GM23248 (cell line): ENCODE results near the gene RAB40A. TPM values are rescaled to one million over a fixed set of nuclear protein-coding genes. Genes with fewer than 3 reads are reported as not detected.
"Not testable (repeated sequence)": the region's sequence is repeated elsewhere in the genome, so short reads cannot be mapped to it uniquely, and the experiment has no call there.

Source experiments
- DNase-seq: peaks from one replicate; pipeline ENCODE4 v3.0.0-alpha.2; 2015
- H2AFZ ChIP-seq: fragments of 200-600 bp; sonication (generic); 2 replicates; pipeline ENCODE4 v1.6.1; 2016; ENCODE audit warnings: antibody characterized with exemption
- H3F3A ChIP-seq: fragments of 200-600 bp; sonication (generic); 2 replicates; pipeline ENCODE4 v1.6.1; 2016; ENCODE audit warnings: mild to moderate bottlenecking, antibody characterized with exemption, mixed run types; ENCODE audit not compliant: insufficient read depth
- H3K27ac ChIP-seq: fragments of 200-600 bp; sonication (generic); 2 replicates; pipeline ENCODE4 v1.5.1; 2016; ENCODE audit warnings: mild to moderate bottlenecking
- H3K27me3 ChIP-seq: fragments of 200-600 bp; sonication (generic); replicated peaks from 2 replicates; pipeline ENCODE4 v1.6.1; 2016; ENCODE audit warnings: mild to moderate bottlenecking; ENCODE audit not compliant: insufficient read depth
- H3K36me3 ChIP-seq: fragments of 200-600 bp; sonication (generic); 2 replicates; pipeline ENCODE4 v1.6.1; 2016; ENCODE audit warnings: low read depth, mild to moderate bottlenecking
- H3K4me1 ChIP-seq: fragments of 200-600 bp; sonication (generic); 2 replicates; pipeline ENCODE4 v1.6.1; 2016; ENCODE audit warnings: mild to moderate bottlenecking; ENCODE audit not compliant: insufficient read depth
- H3K4me2 ChIP-seq: fragments of 200-600 bp; sonication (generic); one replicate; pipeline ENCODE4 v1.6.1; 2016; ENCODE audit warnings: mild to moderate bottlenecking; ENCODE audit not compliant: unreplicated experiment
- H3K4me3 ChIP-seq: fragments of 200-600 bp; sonication (generic); 2 replicates; pipeline ENCODE4 v1.5.1; 2016; ENCODE audit warnings: mild to moderate bottlenecking
- H3K79me2 ChIP-seq: fragments of 200-600 bp; sonication (generic); 2 replicates; pipeline ENCODE4 v1.6.1; 2016; ENCODE audit warnings: mild to moderate bottlenecking; ENCODE audit not compliant: insufficient read depth
- H3K9ac ChIP-seq: fragments of 200-600 bp; sonication (generic); 2 replicates; pipeline ENCODE4 v1.6.1; 2016; ENCODE audit warnings: mild to moderate bottlenecking
- H3K9me2 ChIP-seq: fragments of 200-600 bp; sonication (generic); 2 replicates; pipeline ENCODE4 v1.6.1; 2016; ENCODE audit warnings: mixed run types, mild to moderate bottlenecking, moderate library complexity; ENCODE audit not compliant: insufficient read depth
- H3K9me3 ChIP-seq: fragments of 200-600 bp; sonication (generic); one replicate; pipeline ENCODE4 v1.6.1; 2017; ENCODE audit warnings: low read depth
- H4K20me1 ChIP-seq: fragments of 200-600 bp; sonication (generic); 2 replicates; pipeline ENCODE4 v1.6.0; 2016; ENCODE audit not compliant: insufficient read depth
- EZH2 ChIP-seq: fragments of 200-600 bp; sonication (generic); IDR thresholded peaks from 2 replicates; pipeline ENCODE4 v1.6.1; 2018; ENCODE audit warnings: antibody characterized with exemption, mild to moderate bottlenecking; ENCODE audit not compliant: insufficient read depth, poor library complexity, severe bottlenecking
- EZH2phosphoT487 ChIP-seq: fragments of 200-600 bp; sonication (generic); IDR thresholded peaks from 2 replicates; pipeline ENCODE4 v1.6.1; 2018; ENCODE audit warnings: antibody characterized with exemption, moderate library complexity, mild to moderate bottlenecking, low read depth; ENCODE audit not compliant: insufficient read depth
- WGBS, 2 experiments: methylation state at CpG; one replicate each; pipeline ENCODE4 v1.1.6; 2015 to 2017; ENCODE audit warnings: low lambda C conversion rate in 2 of 2, low coverage in 1 of 2; ENCODE audit errors: missing lambda C conversion rate in 2 of 2; 5-methylcytosine and 5-hydroxymethylcytosine counted together
- in situ Hi-C: fragments of 300-500 bp; cut with MboI; formaldehyde crosslinking; loops from 2 replicates; pipeline ENCODE4 v1.15.0; 2020
- polyA plus RNA-seq: library from polyadenylated mRNA; unstranded; fragments of >200 nt; fragmentation: Nextera tagmentation; extraction: Ambion mirVana; gene quantifications from 2 replicates; pipeline ENCODE4 v1.2.1, GENCODE V29; 2016
- total RNA-seq: library from RNA; depleted of rRNA; stranded (reverse); fragments of >200 nt; shearing (Covaris generic); gene quantifications from 2 replicates; pipeline ENCODE4 v1.2.3, GENCODE V29; 2014

Gene RAB40A
- total and polyA plus RNA-seq, 2 experiments from 2014 or later = 0.34 TPM; not detected in 1

DNA sequence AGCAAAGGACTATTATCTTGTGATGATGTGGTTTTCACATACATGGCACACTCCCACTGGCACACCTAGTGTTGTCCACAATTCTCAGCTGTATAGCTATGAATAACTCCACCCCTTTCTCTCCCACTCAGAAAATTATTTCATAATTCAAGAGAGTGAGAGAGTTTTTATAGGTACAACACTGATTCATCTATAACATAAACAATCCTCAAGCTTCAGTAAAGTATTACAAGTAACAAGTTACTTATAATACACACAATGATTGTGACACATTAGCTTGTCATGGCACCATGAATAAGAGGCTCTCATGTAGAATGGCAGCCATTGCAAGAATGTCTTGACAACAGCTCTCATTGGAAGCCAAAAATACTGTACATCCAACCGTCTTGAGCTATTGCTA lies 43.9 kb downstream of the RAB40A start:
- 100% methylated on average over 1 of the region's 1 CpG for whole genome bisulfite sequencing, 2 experiments
- Histone ChIP-seq H4K20me1 (no peaks in the 10 kb centered on the region), H3K9me3 (no peaks in the 10 kb centered on the region), H3K27ac (no peak overlapping the region), H3K9ac (no peak overlapping the region), H3F3A (no peaks in the 10 kb centered on the region), H3K4me2 (no peak overlapping the region), H3K27me3 (no peaks in the 10 kb centered on the region), H3K4me1 (no peaks in the 10 kb centered on the region), H3K4me3 (no peak overlapping the region), H3K36me3 (no peaks in the 10 kb centered on the region), H2AFZ (no peak overlapping the region), H3K79me2 (no peaks in the 10 kb centered on the region), H3K9me2 (no peaks in the 10 kb centered on the region)
- in situ Hi-C loops = no loop called here
- TF ChIP-seq EZH2 (no peak), EZH2phosphoT487 (no peak)
- DNase-seq = peak; percentile 12

DNA sequence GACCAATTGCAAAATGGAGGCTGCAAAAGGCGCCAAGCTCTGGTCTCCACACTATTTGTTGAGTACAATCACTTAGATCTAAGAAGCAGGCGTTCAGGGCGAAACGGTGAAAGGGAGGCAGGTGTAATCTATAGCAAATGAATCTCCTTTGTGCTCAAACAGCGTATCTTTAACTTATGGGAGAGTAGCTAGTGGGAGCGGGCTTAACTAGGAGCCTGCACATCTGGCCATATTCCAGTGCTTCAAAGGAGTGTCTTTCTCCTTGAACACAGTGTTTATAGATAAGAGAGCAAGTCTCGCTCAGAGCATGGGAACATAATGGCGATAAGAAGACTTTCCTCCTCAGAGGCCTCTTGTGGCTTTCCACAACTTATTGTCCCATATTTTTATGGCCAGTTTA lies 49.3 kb downstream of the RAB40A start:
- H3K4me1 ChIP-seq, H3K27me3 ChIP-seq, H3K9me3 ChIP-seq, H3F3A ChIP-seq, H3K4me2 ChIP-seq, DNase-seq, H3K27ac ChIP-seq, H2AFZ ChIP-seq, H3K4me3 ChIP-seq, H3K36me3 ChIP-seq, H4K20me1 ChIP-seq, H3K9ac ChIP-seq, H3K9me2 ChIP-seq, H3K79me2 ChIP-seq: not testable (repeated sequence)
- in situ Hi-C loops = loop anchor here (10.0 to 25.0 kb wide), 2 partner anchors 125 to 258 kb away; partner anchors contain the start of gene BEX4
- WGBS, 2 experiments = 79 to 82% methylated on average over 8 of the region's 8 CpGs

DNA sequence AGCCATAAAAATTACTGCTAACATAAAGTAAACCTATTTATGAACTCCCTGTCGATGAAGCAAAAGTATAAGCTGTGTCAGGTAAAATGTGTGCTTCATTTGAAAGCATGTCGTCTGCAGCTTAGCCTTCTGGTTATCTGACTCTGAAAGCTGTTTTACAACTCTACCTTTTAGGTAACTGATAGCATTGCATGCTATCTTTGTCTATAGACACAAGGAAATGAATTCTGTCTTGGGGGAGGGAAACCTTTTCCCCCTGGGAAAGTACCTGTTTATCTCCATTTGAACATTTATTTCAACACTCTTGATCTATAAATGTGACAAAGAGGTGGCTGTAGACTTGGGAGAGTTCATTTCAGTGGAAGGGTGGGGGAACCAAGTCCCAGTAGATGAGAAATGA lies 51.4 kb downstream of the RAB40A start:
- 83 to 86% methylated on average over 2 of the region's 2 CpGs for WGBS, 2 experiments
- Histone ChIP-seq H3K27me3 (no peaks in the 10 kb centered on the region), H3K9me3 (no peaks in the 10 kb centered on the region), H3K4me2 (no peak overlapping the region), H3F3A (no peaks in the 10 kb centered on the region), H3K9ac (no peak overlapping the region), H3K4me1 (no peaks in the 10 kb centered on the region; the same call in 1 of the 2 replicates), H3K9me2 (no peaks in the 10 kb centered on the region), H3K79me2 (no peaks in the 10 kb centered on the region), H4K20me1 (no peaks in the 10 kb centered on the region), H2AFZ (no peak overlapping the region), H3K27ac (no peak overlapping the region), H3K4me3 (no peak overlapping the region), H3K36me3 (no peaks in the 10 kb centered on the region)
- in situ Hi-C loops = loop anchor here (10.0 to 25.0 kb wide), 2 partner anchors 123 to 256 kb away; partner anchors contain the start of gene BEX4
- DNase-seq = no peak
- TF ChIP-seq EZH2 (no peak), EZH2phosphoT487 (no peak)

DNA sequence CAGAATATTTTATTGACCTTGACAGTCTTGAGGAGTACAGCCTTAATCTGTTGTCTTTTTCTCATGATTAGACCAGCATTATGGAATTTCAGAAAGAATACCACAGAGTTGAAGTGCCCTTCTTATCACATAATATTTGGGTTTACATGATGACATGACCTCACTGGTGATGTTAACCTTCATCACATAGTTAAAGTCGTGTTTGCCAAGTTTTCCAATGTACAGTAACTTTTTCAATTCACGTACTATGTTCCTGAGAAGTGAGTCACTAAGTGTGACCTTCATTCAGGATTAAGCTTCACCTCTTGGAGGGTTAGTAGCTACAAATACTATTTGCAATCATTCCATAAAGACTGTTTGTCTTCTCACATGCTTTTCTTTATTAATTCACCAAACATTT lies 52.1 kb downstream of the RAB40A start:
- H3K4me2 ChIP-seq = no peak overlapping the region
- H2AFZ ChIP-seq = no peak overlapping the region
- H3K36me3 ChIP-seq = no peaks in the 10 kb centered on the region
- H3K9me2 ChIP-seq = no peaks in the 10 kb centered on the region
- H3F3A ChIP-seq = no peaks in the 10 kb centered on the region
- TF ChIP-seq EZH2 (no peak), EZH2phosphoT487 (no peak)
- H3K4me1 ChIP-seq = no peaks in the 10 kb centered on the region; the same call in 1 of the 2 replicates
- in situ Hi-C loops = loop anchor here (10.0 to 25.0 kb wide), 2 partner anchors 122 to 255 kb away; partner anchors contain the start of gene BEX4
- no peak overlapping the region for H3K4me3 ChIP-seq
- no peaks in the 10 kb centered on the region for H4K20me1 ChIP-seq
- H3K27ac ChIP-seq = no peak overlapping the region
- 3 to 13% methylated on average over 2 of the region's 2 CpGs for WGBS, 2 experiments
- no peak overlapping the region for H3K9ac ChIP-seq
- peak; percentile 26 for DNase-seq
- H3K79me2 ChIP-seq = no peaks in the 10 kb centered on the region
- H3K27me3 ChIP-seq = no peaks in the 10 kb centered on the region
- no peaks in the 10 kb centered on the region for H3K9me3 ChIP-seq

DNA sequence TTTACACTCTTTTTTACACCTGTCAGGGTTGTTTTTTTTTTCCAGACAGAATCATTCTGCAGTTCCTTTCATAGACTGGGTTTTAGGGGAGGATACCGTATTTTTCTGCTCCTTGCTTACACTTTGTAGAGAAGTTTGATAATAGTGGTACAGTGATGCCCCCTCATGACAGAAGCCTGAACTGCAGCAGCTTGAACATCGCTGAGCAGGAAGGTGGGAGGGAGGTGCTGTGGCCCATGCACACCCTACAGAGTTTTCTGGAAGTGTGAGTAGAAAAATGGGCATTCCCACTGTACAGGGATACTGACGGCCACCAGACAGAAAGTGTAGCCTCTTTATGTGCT lies 54.5 kb downstream of the RAB40A start:
- peak; percentile 66 for DNase-seq
- Histone ChIP-seq H3F3A (no peaks in the 10 kb centered on the region), H2AFZ (no peak overlapping the region), H3K9ac (no peak overlapping the region), H4K20me1 (no peaks in the 10 kb centered on the region), H3K4me1 (no peaks in the 10 kb centered on the region; the same call in 1 of the 2 replicates), H3K4me3 (no peak overlapping the region), H3K79me2 (no peaks in the 10 kb centered on the region), H3K27me3 (no peaks in the 10 kb centered on the region), H3K36me3 (no peaks in the 10 kb centered on the region), H3K9me3 (no peaks in the 10 kb centered on the region), H3K27ac (no peak overlapping the region), H3K9me2 (no peaks in the 10 kb centered on the region), H3K4me2 (no peak overlapping the region)
- in situ Hi-C loops = loop anchor here (10.0 to 25.0 kb wide), 2 partner anchors 120 to 252 kb away; partner anchors contain the start of gene BEX4
- TF ChIP-seq EZH2 (no peak), EZH2phosphoT487 (no peak)
- WGBS, 2 experiments = 2 to 5% methylated on average over 3 of the region's 3 CpGs
